ENCODE measurements around the gene NAGK. TPM values are rescaled to one million over a fixed set of nuclear protein-coding genes. Genes with fewer than 3 reads are reported as not detected.

The NAGK gene
- total and polyA plus RNA-seq, 2 experiments from 2014 or later = 47.0 to 55.6 TPM

GRCh38 chr2:71108091-71108490 is 39.6 kb downstream of the NAGK start:
- Histone ChIP-seq H3K4me3 (no peak overlapping the region), H3F3A (replicated peaks; ENCODE audit: low read depth) (0 out of 2 replicates have a peak, but pooled peaks cover 4% of the 10 kb centered on the region), H3K27ac (ENCODE audit: low read depth) (no peak overlapping the region), H3K4me2 (no peak overlapping the region), H3K36me3 (ENCODE audit: insufficient read depth) (0 out of 2 replicates have a peak, but pooled peaks cover 4% of the 10 kb centered on the region), H3K9me2 (ENCODE audit: insufficient read depth) (no peaks in the 10 kb centered on the region), H3K79me2 (replicated peaks; ENCODE audit: insufficient read depth) (no peaks in the 10 kb centered on the region), H3K27me3 (ENCODE audit: insufficient read depth) (no peaks in the 10 kb centered on the region), H2AFZ (no peak overlapping the region), H3K4me1 (ENCODE audit: insufficient read depth) (no peaks in the 10 kb centered on the region), H4K20me1 (replicated peaks; ENCODE audit: insufficient read depth) (no peaks in the 10 kb centered on the region)
- Mint-ChIP-seq H3K4me1 (peaks cover 6% of the 10 kb centered on the region), H3K27ac (no peak overlapping the region), H3K36me3 (ENCODE audit: low read depth) (peaks cover 5% of the 10 kb centered on the region; the same call in 2 of the 3 replicates), H3K27me3 (ENCODE audit: insufficient read depth, low read depth, poor library complexity) (no peaks in the 10 kb centered on the region), H3K9me3 (peaks cover 18% of the 10 kb centered on the region), H3K4me3 (no peak overlapping the region)
- DNase-seq (ENCODE audit: low spot score) (no peak), ATAC-seq (no peak)
- TF ChIP-seq NANOG (IDR thresholded peaks at IDR 0.05; ENCODE audit: borderline replicate concordance) (no peak), EZH2 (IDR thresholded peaks at IDR 0.05; ENCODE audit: low read depth, unreplicated experiment) (no peak), CREB1 (CRISPR knock-in tag; IDR thresholded peaks at IDR 0.05; ENCODE audit: low read depth) (no peak), POLR2AphosphoS5 (IDR thresholded peaks at IDR 0.05; ENCODE audit: low read depth) (no peak), CTCF (conservative IDR thresholded peaks at IDR 0.05; ENCODE audit: low read depth in 2 of 2) (no peak), JUNB (IDR thresholded peaks at IDR 0.05; ENCODE audit: unreplicated experiment) (no peak), REST (IDR thresholded peaks at IDR 0.05; ENCODE audit: unreplicated experiment) (no peak), STAT1 (IDR thresholded peaks at IDR 0.05; ENCODE audit: unreplicated experiment) (no peak), ZNF462 (CRISPR knock-in tag; IDR thresholded peaks at IDR 0.05) (no peak), EZH2phosphoT487 (IDR thresholded peaks at IDR 0.05; ENCODE audit: unreplicated experiment) (no peak), ZNF114 (CRISPR knock-in tag; IDR thresholded peaks at IDR 0.05) (no peak)
- TF ChIP-seq, protein P1, sequence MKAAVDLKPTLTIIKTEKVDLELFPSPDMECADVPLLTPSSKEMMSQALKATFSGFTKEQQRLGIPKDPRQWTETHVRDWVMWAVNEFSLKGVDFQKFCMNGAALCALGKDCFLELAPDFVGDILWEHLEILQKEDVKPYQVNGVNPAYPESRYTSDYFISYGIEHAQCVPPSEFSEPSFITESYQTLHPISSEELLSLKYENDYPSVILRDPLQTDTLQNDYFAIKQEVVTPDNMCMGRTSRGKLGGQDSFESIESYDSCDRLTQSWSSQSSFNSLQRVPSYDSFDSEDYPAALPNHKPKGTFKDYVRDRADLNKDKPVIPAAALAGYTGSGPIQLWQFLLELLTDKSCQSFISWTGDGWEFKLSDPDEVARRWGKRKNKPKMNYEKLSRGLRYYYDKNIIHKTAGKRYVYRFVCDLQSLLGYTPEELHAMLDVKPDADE (IDR thresholded peaks at IDR 0.05) = no peak

Measured in GM23338 (cell line).